PFSK-1 (cell line): ENCODE data around the gene TBXAS1.

Source experiments
- FOXP2 ChIP-seq: optimal IDR thresholded peaks from 2 replicates; pipeline ENCODE3; 2011; ENCODE audit warnings: borderline replicate concordance, control low read depth, inconsistent platforms; ENCODE audit not compliant: insufficient read depth; ENCODE audit errors: extremely low read length, extremely low read depth
- POLR2AphosphoS5 ChIP-seq: IDR thresholded peaks from 2 replicates; pipeline ENCODE4 v1.6.1; 2012; ENCODE audit warnings: low read depth, mild to moderate bottlenecking, control low read depth, low read length, moderate library complexity
- REST ChIP-seq, 2 experiments: IDR thresholded peaks; 2 replicates each; pipeline versions ENCODE4 v1.6.1 to v1.8.0; 2011 to 2012; ENCODE audit warnings: low read depth in 2 of 2, low read length in 2 of 2, control low read depth in 1 of 2, inconsistent platforms in 1 of 2, mild to moderate bottlenecking in 1 of 2, moderate library complexity in 1 of 2; ENCODE audit not compliant: insufficient read depth in 1 of 2
- SIN3A ChIP-seq: IDR thresholded peaks from 2 replicates; pipeline ENCODE4 v1.6.1; 2012; ENCODE audit warnings: mild to moderate bottlenecking, low read length, moderate library complexity, borderline replicate concordance; ENCODE audit not compliant: insufficient read depth
- TAF1 ChIP-seq: IDR thresholded peaks from 2 replicates; pipeline ENCODE4 v1.6.1; 2012; ENCODE audit warnings: low read length, control low read depth, borderline replicate concordance; ENCODE audit not compliant: insufficient read depth

Gene TBXAS1

GRCh38 chr7:140009735-140010134, 180.7 kb downstream of the TBXAS1 start:
- TF ChIP-seq FOXP2 (no peak), REST (IDR thresholded peaks at IDR 0.05; ENCODE audit: insufficient read depth in 1 of 2, low read depth in 2 of 2, low read length in 2 of 2) (no peak), SIN3A (no peak), POLR2AphosphoS5 (no peak), TAF1 (no peak)

- no peak for TF ChIP-seq POLR2AphosphoS5
- no peak for TF ChIP-seq SIN3A
- TF ChIP-seq REST (IDR thresholded peaks at IDR 0.05; ENCODE audit: insufficient read depth in 1 of 2, low read depth in 2 of 2, low read length in 2 of 2): no peak
- TF ChIP-seq FOXP2: no peak
- no peak for TF ChIP-seq TAF1
Measured at GRCh38 chr7:140010194-140010895, 181.3 kb downstream of the TBXAS1 start.

GRCh38 chr7:140013676-140014075, 184.6 kb downstream of the TBXAS1 start:
- TF ChIP-seq SIN3A (no peak), POLR2AphosphoS5 (no peak), TAF1 (no peak), REST (IDR thresholded peaks at IDR 0.05; ENCODE audit: insufficient read depth in 1 of 2, low read depth in 2 of 2, low read length in 2 of 2) (no peak), FOXP2 (no peak)

GRCh38 chr7:140014123-140014522, 185.1 kb downstream of the TBXAS1 start:
- no peak for TF ChIP-seq TAF1
- no peak for TF ChIP-seq REST (IDR thresholded peaks at IDR 0.05; ENCODE audit: insufficient read depth in 1 of 2, low read depth in 2 of 2, low read length in 2 of 2)
- TF ChIP-seq SIN3A: no peak
- no peak for TF ChIP-seq FOXP2
- no peak for TF ChIP-seq POLR2AphosphoS5

GRCh38 chr7:140015471-140015970, 186.5 kb downstream of the TBXAS1 start:
- TF ChIP-seq SIN3A: no peak
- no peak for TF ChIP-seq REST (IDR thresholded peaks at IDR 0.05; ENCODE audit: insufficient read depth in 1 of 2, low read depth in 2 of 2, low read length in 2 of 2)
- no peak for TF ChIP-seq FOXP2
- no peak for TF ChIP-seq TAF1
- no peak for TF ChIP-seq POLR2AphosphoS5
